LNCAP (cell line): ENCODE measurements around the gene COL18A1.

Experiments used
- TF ChIP-seq, protein P1 (sequence below): fragments of 450-650 bp; IDR thresholded peaks from 2 replicates; pipeline ENCODE4 v1.5.1; 2017; ENCODE audit warnings: mild to moderate bottlenecking

The COL18A1 gene

GRCh38 chr21:45365186-45365607 lies 39.8 kb upstream of the COL18A1 start:
- TF ChIP-seq, protein P1, sequence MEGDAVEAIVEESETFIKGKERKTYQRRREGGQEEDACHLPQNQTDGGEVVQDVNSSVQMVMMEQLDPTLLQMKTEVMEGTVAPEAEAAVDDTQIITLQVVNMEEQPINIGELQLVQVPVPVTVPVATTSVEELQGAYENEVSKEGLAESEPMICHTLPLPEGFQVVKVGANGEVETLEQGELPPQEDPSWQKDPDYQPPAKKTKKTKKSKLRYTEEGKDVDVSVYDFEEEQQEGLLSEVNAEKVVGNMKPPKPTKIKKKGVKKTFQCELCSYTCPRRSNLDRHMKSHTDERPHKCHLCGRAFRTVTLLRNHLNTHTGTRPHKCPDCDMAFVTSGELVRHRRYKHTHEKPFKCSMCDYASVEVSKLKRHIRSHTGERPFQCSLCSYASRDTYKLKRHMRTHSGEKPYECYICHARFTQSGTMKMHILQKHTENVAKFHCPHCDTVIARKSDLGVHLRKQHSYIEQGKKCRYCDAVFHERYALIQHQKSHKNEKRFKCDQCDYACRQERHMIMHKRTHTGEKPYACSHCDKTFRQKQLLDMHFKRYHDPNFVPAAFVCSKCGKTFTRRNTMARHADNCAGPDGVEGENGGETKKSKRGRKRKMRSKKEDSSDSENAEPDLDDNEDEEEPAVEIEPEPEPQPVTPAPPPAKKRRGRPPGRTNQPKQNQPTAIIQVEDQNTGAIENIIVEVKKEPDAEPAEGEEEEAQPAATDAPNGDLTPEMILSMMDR = no peak

- TF ChIP-seq, protein P1 = no peak
Measured at GRCh38 chr21:45365608-45366241, 39.2 kb upstream of the COL18A1 start.

- TF ChIP-seq, protein P1 = no peak
Measured at GRCh38 chr21:45366476-45366875, 38.5 kb upstream of the COL18A1 start.

DNA sequence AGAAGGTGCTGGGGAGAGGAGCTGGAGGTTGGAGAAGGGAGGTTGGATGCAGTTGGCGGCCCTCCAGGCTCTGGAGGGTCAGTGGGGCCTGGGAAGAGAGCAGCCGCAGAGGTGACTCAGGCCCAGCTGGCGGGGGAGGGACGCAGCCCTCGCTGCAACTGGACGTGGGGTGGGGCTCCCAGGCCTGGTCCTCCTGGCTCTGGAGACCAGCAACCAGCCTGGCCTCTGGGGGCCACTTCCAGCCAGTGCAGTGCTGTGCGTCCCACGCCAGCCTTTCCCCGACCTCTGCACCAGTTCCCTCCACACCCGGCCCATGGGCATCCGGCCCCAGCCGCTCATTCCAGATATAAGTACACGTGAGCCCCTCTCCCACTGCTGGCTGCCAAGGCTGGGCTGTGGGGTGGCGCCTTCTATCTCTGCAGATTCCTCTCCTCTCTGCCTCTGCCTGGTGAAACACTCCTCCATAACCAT lies 38.0 kb upstream of the COL18A1 start:
- TF ChIP-seq, protein P1 = no peak

- TF ChIP-seq, protein P1 = no peak
Measured at GRCh38 chr21:45367402-45368351, 37.3 kb upstream of the COL18A1 start.

- TF ChIP-seq, protein P1 = no peak
Measured at GRCh38 chr21:45370575-45370974, 34.4 kb upstream of the COL18A1 start.

- TF ChIP-seq, protein P1 = no peak
Measured at GRCh38 chr21:45371081-45371480, 33.9 kb upstream of the COL18A1 start.
